HAP-1 (cell line): ENCODE measurements around the gene ZBTB43.
A peak's percentile ranks its signal among the peaks of the same experiment; 100 is the strongest.
"Not testable (repeated sequence)": the region's sequence is repeated elsewhere in the genome, so short reads cannot be mapped to it uniquely, and the experiment has no call there.

Source experiments
- DNase-seq, 2 experiments: peaks; one replicate each; pipeline ENCODE4 v3.0.0-alpha.2; 2016 to 2020; ENCODE audit warnings: low spot score in 2 of 2
- H3K27me3 ChIP-seq: fragments of 250-450 bp; sonication (Bioruptor Pico); 2 replicates; pipeline ENCODE4 v1.5.1; 2020; ENCODE audit warnings: low read depth, mild to moderate bottlenecking, moderate library complexity
- H3K36me3 ChIP-seq: fragments of 250-450 bp; sonication (Bioruptor Pico); replicated peaks from 2 replicates; pipeline ENCODE4 v1.5.1; 2020; ENCODE audit warnings: mild to moderate bottlenecking
- H3K4me1 ChIP-seq: fragments of 250-450 bp; sonication (Bioruptor Pico); 2 replicates; pipeline ENCODE4 v1.5.1; 2020; ENCODE audit warnings: mild to moderate bottlenecking
- H3K4me3 ChIP-seq: fragments of 250-450 bp; sonication (Bioruptor Pico); 2 replicates; pipeline ENCODE4 v1.5.1; 2020; ENCODE audit warnings: mild to moderate bottlenecking, moderate library complexity
- H3K9me3 ChIP-seq: fragments of 250-450 bp; sonication (Bioruptor Pico); 2 replicates; pipeline ENCODE4 v1.5.1; 2020; ENCODE audit warnings: mild to moderate bottlenecking, moderate library complexity
- in situ Hi-C: fragments of 300-500 bp; cut with MboI; formaldehyde crosslinking; loops from 3 replicates; pipeline ENCODE4 v1.14.3; 2020; ENCODE audit warnings: low sequenced_read_pairs, inconsistent platforms, mixed read lengths

Gene ZBTB43

GRCh38 chr9:126797903-126798302, 6.9 kb upstream of the ZBTB43 start:
- in situ Hi-C loops: no loop called here
- DNase-seq: no peak
- peaks cover 4% of the 10 kb centered on the region; the same call in 1 of the 2 replicates for H3K9me3 ChIP-seq

GRCh38 chr9:126799034-126799433, 5.8 kb upstream of the ZBTB43 start:
- H3K4me1 ChIP-seq: no peaks in the 10 kb centered on the region
- in situ Hi-C loops: no loop called here
- H3K36me3 ChIP-seq: no peaks in the 10 kb centered on the region; the same call in 1 of the 2 replicates
- no peak for DNase-seq
- no peaks in the 10 kb centered on the region for H3K27me3 ChIP-seq
- H3K9me3 ChIP-seq: peaks cover 4% of the 10 kb centered on the region; the same call in 1 of the 2 replicates
- H3K4me3 ChIP-seq: no peak overlapping the region

More at GRCh38 chr9:126797903-126798302, 6.9 kb upstream of the ZBTB43 start:
- H3K36me3 ChIP-seq: no peaks in the 10 kb centered on the region; the same call in 1 of the 2 replicates
- H3K4me3 ChIP-seq: no peak overlapping the region
- no peaks in the 10 kb centered on the region for H3K4me1 ChIP-seq
- no peaks in the 10 kb centered on the region for H3K27me3 ChIP-seq

GRCh38 chr9:126802318-126803059, 2.4 kb upstream of the ZBTB43 start:
- Histone ChIP-seq H3K36me3 (no peaks in the 10 kb centered on the region; the same call in 1 of the 2 replicates), H3K4me3 (no peak overlapping the region), H3K4me1 (peaks cover 13% of the 10 kb centered on the region), H3K9me3 (no peaks in the 10 kb centered on the region), H3K27me3 (no peaks in the 10 kb centered on the region)
- in situ Hi-C loops: no loop called here
- no peak for DNase-seq

GRCh38 chr9:126804198-126804695, 593 bp upstream of the ZBTB43 start:
- H3K27me3 ChIP-seq: no peaks in the 10 kb centered on the region
- no peaks in the 10 kb centered on the region for H3K9me3 ChIP-seq
- no peak for DNase-seq
- peaks cover 3% of the 10 kb centered on the region for H3K36me3 ChIP-seq
- in situ Hi-C loops: no loop called here
- H3K4me3 ChIP-seq: peak overlapping the region; percentile 87
- H3K4me1 ChIP-seq: peaks cover 13% of the 10 kb centered on the region

- in situ Hi-C loops: no loop called here
- Histone ChIP-seq H3K9me3 (no peaks in the 10 kb centered on the region), H3K4me3 (peak overlapping the region; percentile 87), H3K36me3 (peaks cover 6% of the 10 kb centered on the region), H3K27me3 (no peaks in the 10 kb centered on the region), H3K4me1 (peaks cover 13% of the 10 kb centered on the region)
- DNase-seq: peak; percentile 40 to 45
These were observed 868 bp downstream of the ZBTB43 start for GRCh38 chr9:126805554-126806262.

- Histone ChIP-seq H3K27me3 (no peaks in the 10 kb centered on the region), H3K4me3 (peak overlapping the region; percentile 87), H3K9me3 (no peaks in the 10 kb centered on the region), H3K4me1 (peaks cover 13% of the 10 kb centered on the region), H3K36me3 (peaks cover 9% of the 10 kb centered on the region)
- in situ Hi-C loops: no loop called here
- no peak for DNase-seq
These were observed 1.5 kb downstream of the ZBTB43 start for GRCh38 chr9:126806336-126806735.

- H3K9me3 ChIP-seq: no peaks in the 10 kb centered on the region
- peaks cover 13% of the 10 kb centered on the region for H3K4me1 ChIP-seq
- H3K27me3 ChIP-seq: no peaks in the 10 kb centered on the region
- no peak for DNase-seq
- H3K36me3 ChIP-seq: peaks cover 31% of the 10 kb centered on the region
- in situ Hi-C loops: no loop called here
- no peak overlapping the region for H3K4me3 ChIP-seq
These were observed 4.2 kb downstream of the ZBTB43 start for GRCh38 chr9:126809068-126809467.

GRCh38 chr9:126810221-126810620, 5.4 kb downstream of the ZBTB43 start:
- H3K27me3 ChIP-seq, in situ Hi-C loops, DNase-seq, H3K9me3 ChIP-seq, H3K4me3 ChIP-seq: not testable (repeated sequence)
- H3K4me1 ChIP-seq: peaks cover 13% of the 10 kb centered on the region
- peaks cover 34% of the 10 kb centered on the region for H3K36me3 ChIP-seq

- no peaks in the 10 kb centered on the region for H3K4me1 ChIP-seq
- H3K27me3 ChIP-seq: no peaks in the 10 kb centered on the region
- H3K4me3 ChIP-seq: no peak overlapping the region
- peaks cover 44% of the 10 kb centered on the region for H3K36me3 ChIP-seq
- no peak for DNase-seq
- in situ Hi-C loops: no loop called here
- peaks cover 3% of the 10 kb centered on the region for H3K9me3 ChIP-seq
These were observed 8.2 kb downstream of the ZBTB43 start for GRCh38 chr9:126813072-126813471.

GRCh38 chr9:126814091-126814490, 9.3 kb downstream of the ZBTB43 start:
- no peak for DNase-seq
- H3K4me3 ChIP-seq: no peak overlapping the region
- no peaks in the 10 kb centered on the region for H3K27me3 ChIP-seq
- H3K4me1 ChIP-seq: no peaks in the 10 kb centered on the region
- peaks cover 49% of the 10 kb centered on the region for H3K36me3 ChIP-seq
- H3K9me3 ChIP-seq: peaks cover 12% of the 10 kb centered on the region
- in situ Hi-C loops: no loop called here

GRCh38 chr9:126817615-126818014, 12.8 kb downstream of the ZBTB43 start:
- peaks cover 16% of the 10 kb centered on the region for H3K9me3 ChIP-seq

GRCh38 chr9:126818482-126818881, 13.6 kb downstream of the ZBTB43 start:
- Histone ChIP-seq H3K9me3 (peaks cover 16% of the 10 kb centered on the region), H3K27me3 (no peaks in the 10 kb centered on the region), H3K4me1 (no peaks in the 10 kb centered on the region), H3K4me3 (no peak overlapping the region), H3K36me3 (peaks cover 29% of the 10 kb centered on the region)
- DNase-seq: no peak
- in situ Hi-C loops: no loop called here

More at GRCh38 chr9:126817615-126818014, 12.8 kb downstream of the ZBTB43 start:
- DNase-seq, H3K4me1 ChIP-seq, H3K27me3 ChIP-seq, in situ Hi-C loops, H3K4me3 ChIP-seq: not testable (repeated sequence)
- H3K36me3 ChIP-seq: peaks cover 36% of the 10 kb centered on the region

GRCh38 chr9:126819482-126819881, 14.6 kb downstream of the ZBTB43 start:
- Histone ChIP-seq H3K36me3 (peaks cover 26% of the 10 kb centered on the region), H3K9me3 (peaks cover 16% of the 10 kb centered on the region), H3K27me3 (no peaks in the 10 kb centered on the region), H3K4me1 (0 out of 2 replicates have a peak, but pooled peaks cover 3% of the 10 kb centered on the region), H3K4me3 (no peak overlapping the region)
- in situ Hi-C loops: no loop called here
- DNase-seq: no peak

GRCh38 chr9:126822278-126822677, 17.4 kb downstream of the ZBTB43 start:
- no peak for DNase-seq
- in situ Hi-C loops: no loop called here
- H3K36me3 ChIP-seq: peaks cover 17% of the 10 kb centered on the region
- H3K4me3 ChIP-seq: no peak overlapping the region
- H3K9me3 ChIP-seq: peaks cover 16% of the 10 kb centered on the region
- H3K27me3 ChIP-seq: no peaks in the 10 kb centered on the region
- H3K4me1 ChIP-seq: 0 out of 2 replicates have a peak, but pooled peaks cover 3% of the 10 kb centered on the region
